GM21723 (cell line): ENCODE measurements around the gene NOP56.

Experiments
- ATAC-seq: cut with Tn5 transposase; IDR thresholded peaks from one replicate; pipeline ENCODE4 v1.9.1; 2021; ENCODE audit warnings: mild to moderate bottlenecking, moderate library complexity; ENCODE audit not compliant: unreplicated experiment

Gene NOP56

GRCh38 chr20:2640260-2640659, 12.2 kb upstream of the NOP56 start:
- no peak for ATAC-seq

GRCh38 chr20:2640899-2641298, 11.5 kb upstream of the NOP56 start:
- no peak for ATAC-seq

GRCh38 chr20:2643708-2644107, 8.7 kb upstream of the NOP56 start:
- ATAC-seq: no peak

GRCh38 chr20:2652724-2653555, 508 bp downstream of the NOP56 start:
- peak; percentile 53 for ATAC-seq

DNA sequence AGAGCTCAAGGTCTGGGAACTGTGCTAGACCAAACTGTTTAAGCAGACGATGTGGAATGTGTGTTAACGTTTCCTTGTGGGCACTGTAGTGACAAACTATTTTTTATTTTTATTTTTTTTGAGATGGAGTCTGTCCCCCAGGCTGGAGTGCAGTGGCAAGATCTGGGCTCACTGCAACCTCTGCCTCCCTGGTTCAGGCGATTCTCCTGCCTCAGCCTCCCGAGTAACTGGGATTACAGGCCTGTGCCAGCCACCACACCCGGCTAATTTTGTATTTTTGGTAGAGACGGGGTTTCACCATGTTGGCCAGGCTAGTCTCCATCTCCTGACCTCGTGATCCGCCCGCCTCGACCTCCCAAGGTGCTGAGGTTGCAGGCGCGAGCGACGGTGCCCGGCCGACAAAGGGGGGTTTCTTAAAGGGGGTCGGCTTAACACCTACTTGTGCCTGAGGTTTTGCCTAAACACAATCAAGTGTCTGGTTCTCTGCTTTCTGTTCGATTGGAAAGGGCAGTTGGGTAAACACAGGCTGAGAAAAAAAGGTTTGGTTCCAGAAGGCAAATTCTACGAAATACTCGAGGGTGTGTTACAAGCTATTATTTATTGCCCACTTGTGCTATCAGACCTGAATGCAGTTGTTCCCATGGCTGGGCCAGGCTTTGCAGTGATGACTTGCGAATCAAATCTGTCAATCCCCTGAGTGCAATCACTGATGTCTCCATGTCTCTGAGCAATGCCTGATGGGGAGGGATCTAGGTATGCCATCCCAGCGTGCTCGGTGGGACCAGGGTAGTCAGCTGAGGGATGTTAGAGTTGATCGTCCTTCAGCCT, 1.3 kb downstream of the NOP56 start:
- no peak for ATAC-seq

- ATAC-seq: no peak
Measured at GRCh38 chr20:2654384-2654822, 2.0 kb downstream of the NOP56 start.

DNA sequence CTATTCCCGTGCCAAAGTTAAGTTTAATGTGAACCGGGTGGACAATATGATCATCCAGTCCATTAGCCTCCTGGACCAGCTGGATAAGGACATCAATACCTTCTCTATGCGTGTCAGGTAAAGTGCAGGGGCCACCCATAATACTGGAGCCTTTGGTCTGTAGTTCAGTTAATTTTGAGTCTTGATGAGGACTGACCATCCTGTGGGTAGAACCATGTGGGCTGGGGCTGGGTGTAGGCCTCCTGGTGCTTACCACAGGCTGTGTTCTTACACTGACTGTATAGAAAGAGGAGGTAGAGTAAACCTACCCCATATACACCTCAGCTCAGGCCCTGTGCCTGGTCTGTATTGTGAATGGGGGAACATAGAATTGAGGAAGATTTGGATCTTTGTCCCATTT, 2.4 kb downstream of the NOP56 start:
- ATAC-seq: no peak

DNA sequence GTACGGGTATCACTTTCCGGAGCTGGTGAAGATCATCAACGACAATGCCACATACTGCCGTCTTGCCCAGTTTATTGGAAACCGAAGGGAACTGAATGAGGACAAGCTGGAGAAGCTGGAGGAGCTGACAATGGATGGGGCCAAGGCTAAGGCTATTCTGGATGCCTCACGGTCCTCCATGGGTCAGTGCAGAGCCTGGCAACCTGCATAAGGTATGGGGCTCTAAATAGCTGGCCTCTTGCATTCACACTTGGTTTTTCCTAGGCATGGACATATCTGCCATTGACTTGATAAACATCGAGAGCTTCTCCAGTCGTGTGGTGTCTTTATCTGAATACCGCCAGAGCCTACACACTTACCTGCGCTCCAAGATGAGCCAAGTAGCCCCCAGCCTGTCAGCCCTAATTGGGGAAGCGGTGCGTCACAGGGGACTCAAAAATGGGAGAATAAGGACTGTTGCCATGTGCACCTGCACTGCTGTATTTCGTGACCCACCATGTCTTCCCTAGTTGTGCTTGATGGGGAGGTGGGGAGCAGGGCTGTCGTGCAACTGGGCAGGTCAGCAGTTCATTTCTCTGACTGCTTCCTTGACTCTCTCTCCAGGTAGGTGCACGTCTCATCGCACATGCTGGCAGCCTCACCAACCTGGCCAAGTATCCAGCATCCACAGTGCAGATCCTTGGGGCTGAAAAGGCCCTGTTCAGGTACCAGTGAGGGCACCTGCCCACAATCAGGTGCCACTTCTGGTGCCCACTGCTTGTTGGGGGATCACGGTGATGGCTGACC, 3.1 kb downstream of the NOP56 start:
- no peak for ATAC-seq

GRCh38 chr20:2656471-2657117, 4.2 kb downstream of the NOP56 start:
- no peak for ATAC-seq

- no peak for ATAC-seq
Measured at GRCh38 chr20:2657241-2657640, 4.8 kb downstream of the NOP56 start.

GRCh38 chr20:2657674-2658073, 5.2 kb downstream of the NOP56 start:
- ATAC-seq: no peak

- no peak for ATAC-seq
Measured at GRCh38 chr20:2658414-2659354, 6.3 kb downstream of the NOP56 start.

GRCh38 chr20:2659547-2659946, 7.1 kb downstream of the NOP56 start:
- ATAC-seq: no peak

DNA sequence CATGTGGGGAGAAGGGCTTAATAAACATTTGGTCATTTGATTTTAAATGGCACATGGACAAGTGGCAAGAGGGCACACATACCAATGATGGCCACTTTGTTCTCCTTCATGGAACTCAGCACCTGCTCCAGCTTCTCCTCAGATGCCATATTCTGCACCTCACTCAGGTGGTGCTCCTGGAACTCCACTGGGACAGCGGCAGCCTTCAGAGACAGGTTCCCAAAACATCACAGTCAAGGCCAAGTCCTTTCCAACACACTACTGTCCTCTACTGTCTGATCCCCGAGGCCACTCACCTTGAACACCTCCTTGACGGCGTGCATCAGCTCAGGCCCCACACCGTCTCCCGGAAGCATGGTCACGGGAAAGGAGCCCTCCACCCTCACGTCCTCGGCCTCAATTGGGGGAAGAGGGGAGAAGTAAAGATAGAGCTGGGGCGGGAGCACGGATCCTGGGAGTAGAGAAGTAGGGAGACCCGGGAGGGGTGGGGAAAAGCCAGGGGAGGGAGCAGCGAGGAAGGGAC, 11.0 kb downstream of the NOP56 start:
- no peak for ATAC-seq

DNA sequence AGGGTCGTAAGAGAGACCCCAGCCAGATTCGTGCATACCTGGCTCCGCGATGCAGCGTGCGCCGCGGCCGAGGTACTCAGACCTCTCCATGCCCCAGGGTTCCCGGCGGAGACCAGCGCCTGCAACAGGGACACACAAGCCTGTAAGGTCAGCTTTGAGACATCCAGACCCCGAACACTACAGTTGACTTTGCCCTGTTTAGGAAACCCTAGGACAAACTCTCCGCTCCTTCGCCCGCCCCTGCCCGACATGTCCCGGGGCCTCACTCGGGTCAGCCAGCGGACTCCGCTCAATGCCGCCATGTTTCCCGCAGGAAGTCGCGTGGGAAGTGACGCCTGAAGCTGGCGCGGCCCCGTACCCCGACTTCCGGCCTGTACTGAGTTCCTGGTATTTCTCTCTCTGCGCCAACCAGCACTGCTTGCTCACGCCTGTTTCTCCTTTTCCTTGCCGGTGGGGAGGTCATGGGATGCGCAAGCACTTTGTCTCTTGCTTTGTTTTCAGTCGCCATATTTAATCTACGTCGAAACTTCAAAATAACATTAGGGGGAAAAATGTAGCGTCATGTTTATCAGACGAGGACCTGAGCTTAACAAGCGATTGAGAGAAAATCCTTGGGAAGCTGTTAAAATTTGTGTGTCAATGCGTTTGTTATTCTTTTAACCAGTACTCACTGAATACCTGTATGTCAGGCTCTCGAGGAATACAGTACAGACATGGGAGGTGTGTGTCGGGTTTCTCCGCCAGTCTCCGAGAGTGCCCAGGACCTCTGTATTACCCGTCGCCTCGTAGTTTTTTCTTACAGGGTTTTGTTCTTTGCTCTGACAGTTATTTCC, 11.7 kb downstream of the NOP56 start, which contains the start of gene IDH3B:
Gene IDH3B, minus strand, starts transcription at position 330 of the 833 bp plus-strand sequence. Its CDS starts 28 bp downstream, at position 302.
- peak; percentile 82 for ATAC-seq

- ATAC-seq: no peak
Measured at GRCh38 chr20:2671977-2672376, 19.5 kb downstream of the NOP56 start.

- no peak for ATAC-seq
Measured at GRCh38 chr20:2672446-2672845, 20.0 kb downstream of the NOP56 start.

GRCh38 chr20:2673453-2673852, 21.0 kb downstream of the NOP56 start:
- ATAC-seq: no peak
